GM18498 (cell line): ENCODE measurements around the gene CDC123.
A peak's percentile ranks its signal among the peaks of the same experiment; 100 is the strongest.
"Not testable (repeated sequence)": the region's sequence is repeated elsewhere in the genome, so short reads cannot be mapped to it uniquely, and the experiment has no call there.

Experiments used
- ATAC-seq: cut with Tn5 transposase; IDR thresholded peaks from one replicate; pipeline ENCODE4 v1.9.1; 2021; ENCODE audit warnings: mild to moderate bottlenecking, moderate library complexity; ENCODE audit not compliant: unreplicated experiment

The CDC123 gene, protein sequence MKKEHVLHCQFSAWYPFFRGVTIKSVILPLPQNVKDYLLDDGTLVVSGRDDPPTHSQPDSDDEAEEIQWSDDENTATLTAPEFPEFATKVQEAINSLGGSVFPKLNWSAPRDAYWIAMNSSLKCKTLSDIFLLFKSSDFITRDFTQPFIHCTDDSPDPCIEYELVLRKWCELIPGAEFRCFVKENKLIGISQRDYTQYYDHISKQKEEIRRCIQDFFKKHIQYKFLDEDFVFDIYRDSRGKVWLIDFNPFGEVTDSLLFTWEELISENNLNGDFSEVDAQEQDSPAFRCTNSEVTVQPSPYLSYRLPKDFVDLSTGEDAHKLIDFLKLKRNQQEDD

DNA sequence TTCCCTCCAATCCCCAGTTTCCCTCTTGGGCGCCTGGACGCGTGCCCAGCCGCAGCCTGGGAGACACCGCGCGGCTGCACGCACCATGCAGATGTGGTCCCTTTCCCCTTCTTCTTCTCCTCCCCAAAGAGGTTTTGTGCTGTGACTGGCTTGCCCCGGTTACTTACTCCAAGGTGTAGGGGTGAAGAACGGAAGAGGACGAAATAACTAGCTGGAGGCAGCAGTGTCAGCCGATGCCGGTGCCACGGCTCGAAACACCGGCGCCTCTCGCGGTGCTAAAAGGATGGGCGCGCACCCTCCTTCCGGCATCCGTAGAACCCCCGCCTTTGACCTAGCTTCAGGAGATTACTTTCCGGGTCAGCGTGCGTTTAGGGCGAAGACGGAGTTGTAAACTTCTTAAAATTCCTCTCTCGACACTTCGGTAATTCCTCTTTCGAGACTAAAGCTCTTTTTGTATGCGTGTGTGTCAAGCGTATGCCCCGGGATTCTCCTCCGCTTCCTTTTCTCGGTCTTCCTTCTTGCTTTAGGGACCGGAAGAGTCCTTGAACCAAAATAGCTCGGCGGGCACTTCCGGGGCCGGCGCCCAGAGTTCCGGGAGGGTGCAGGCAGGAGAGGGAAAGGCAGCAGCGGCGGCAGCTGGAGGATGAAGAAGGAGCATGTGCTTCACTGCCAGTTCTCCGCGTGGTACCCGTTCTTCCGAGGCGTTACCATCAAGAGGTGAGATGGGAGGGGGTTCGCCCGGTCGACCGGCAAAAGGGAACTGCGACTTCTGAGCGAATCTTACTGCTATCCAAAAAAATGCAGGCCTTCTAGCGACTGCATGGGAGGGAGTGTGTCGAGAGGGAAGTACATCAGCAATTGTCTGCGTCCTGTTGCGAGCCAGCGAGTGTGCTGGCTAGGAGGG is at the start of gene CDC123, which contains the start of gene NUDT5:
TSS of gene CDC123 (plus strand) at position 586 of the 904 bp plus-strand sequence. CDS start at position 644, 58 bp downstream.
TSS of gene NUDT5 (minus strand) at position 289 of the 904 bp plus-strand sequence. CDS start 9,600 bp downstream, outside the sequence.
- peak; percentile 92 for ATAC-seq

DNA sequence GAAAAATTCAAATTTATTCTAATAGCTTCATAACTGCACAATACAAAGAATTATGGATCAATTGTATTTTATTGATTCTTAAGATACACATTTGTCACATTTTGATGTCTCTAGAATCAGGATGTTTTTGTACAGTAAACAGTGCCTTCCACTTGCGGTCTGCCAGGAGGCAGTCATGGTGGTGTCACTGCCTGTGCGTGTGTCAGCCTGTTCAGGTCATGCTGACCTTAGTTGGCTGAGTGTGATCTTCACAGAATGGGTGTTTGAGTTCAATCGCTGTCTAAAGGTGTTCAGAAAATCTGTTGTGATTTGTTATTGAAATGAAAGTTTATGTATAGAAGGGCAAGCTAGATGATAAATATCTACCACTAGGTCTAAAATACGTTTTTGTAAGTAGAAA is 45.8 kb upstream of the CDC123 start:
- no peak for ATAC-seq

DNA sequence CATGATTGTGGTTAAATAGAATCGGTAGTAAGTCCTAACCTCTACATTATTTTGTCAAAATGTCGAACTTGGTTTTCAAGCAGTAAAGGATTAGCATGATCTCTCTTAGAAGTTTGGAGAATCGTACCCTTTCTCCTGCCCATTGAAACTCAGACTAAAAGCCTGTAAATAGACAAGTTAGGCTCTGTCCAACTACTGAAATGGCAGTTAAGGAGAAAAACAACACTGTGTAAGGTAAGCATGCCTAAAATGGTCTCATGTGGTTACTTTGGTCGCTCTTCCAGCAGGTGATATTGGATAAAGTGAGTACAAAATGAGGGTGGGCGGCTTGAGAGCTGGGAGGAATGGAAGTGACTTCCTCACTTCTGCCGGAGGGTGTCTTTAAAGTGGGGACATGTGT is 41.5 kb upstream of the CDC123 start:
- no peak for ATAC-seq

DNA sequence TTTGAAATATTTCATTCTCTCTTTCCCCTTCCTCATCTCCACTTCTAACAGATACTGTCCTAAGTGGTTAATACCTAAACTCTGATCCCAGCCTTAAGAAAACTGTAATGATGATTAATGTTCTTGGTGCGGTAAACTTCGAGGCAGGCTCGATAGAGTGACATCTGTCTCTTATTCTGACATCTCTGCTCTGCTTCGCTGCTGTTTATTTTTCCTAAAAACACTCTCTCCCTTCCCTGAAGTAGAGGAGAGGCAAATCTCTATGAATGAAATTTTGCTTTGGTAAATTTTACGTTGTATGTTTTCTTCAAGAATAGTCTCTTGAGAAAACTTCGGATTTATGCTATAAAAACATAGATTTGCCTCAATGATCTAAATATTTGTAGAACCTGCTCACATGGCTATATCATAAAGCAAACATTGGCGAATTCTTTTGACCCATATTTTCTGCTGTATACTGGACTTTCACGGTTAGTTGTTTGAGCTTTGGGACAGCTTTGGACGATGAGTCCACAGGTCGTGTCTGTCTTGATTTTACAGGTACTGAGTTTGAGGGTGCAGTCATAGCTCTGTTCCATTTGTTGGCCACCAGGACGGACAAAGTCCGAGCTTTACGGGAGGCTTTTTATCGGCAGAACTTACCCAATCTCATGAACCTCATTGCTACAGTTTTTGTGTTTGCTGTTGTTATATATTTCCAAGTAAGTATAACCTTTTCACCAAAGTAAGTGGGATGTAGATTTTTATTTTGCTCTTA is 39.4 kb upstream of the CDC123 start:
- no peak for ATAC-seq

DNA sequence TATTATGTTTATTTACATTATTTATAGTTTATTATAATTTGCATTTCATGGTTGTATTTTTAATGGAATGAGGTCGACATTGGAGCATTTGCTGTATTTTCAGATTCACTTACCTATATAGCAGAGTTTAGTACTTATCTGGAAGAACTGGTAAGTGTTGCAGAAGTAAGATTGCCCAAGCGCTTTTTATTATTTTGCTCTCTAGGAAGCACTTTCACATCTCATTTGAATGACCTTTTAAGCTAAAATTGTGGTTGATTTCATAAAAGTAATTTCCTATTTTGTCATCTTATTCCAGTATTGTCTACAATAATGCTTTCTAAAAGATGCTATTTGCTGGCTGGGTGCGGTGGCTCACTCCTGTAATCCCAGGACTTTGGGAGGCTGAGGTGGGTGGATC is 37.9 kb upstream of the CDC123 start:
- ATAC-seq: no peak

DNA sequence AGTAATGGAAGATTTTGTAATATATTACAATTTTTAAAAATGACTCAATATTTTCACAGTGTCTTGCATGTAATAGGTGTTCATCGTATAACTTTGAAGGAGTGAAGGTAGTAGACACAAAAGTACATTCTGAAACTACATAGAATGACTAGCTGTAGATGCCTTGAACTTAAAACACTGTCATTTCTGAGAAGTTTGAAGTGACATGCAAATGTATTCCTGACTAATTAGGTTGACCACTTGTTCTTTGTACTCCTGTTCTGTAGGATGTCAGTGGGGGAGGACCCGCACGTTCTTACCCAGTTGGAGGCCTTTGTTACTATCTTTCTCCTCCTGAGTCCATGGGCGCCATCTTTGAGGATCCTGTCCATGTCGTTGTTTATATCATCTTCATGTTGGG is 35.3 kb upstream of the CDC123 start:
- no peak for ATAC-seq

DNA sequence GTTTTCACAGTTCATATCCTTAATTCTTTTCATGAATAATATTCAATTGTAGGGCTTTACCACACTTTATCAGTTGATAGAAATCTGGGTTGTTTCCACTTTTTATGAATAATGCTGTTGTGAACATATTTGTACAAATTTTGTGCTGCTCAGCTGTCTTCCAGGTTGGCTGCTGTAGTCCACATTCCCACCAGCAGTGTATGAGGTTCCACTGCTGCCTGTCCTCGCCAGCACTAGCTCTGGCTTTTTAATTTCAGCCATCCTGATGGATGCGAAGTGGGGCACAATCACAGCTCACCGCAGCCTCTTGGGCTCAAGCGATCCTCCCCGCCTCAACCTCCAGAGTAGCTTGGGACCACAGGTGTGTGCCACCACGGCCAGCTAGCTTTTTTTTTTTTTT is 33.1 kb upstream of the CDC123 start:
- no peak for ATAC-seq

DNA sequence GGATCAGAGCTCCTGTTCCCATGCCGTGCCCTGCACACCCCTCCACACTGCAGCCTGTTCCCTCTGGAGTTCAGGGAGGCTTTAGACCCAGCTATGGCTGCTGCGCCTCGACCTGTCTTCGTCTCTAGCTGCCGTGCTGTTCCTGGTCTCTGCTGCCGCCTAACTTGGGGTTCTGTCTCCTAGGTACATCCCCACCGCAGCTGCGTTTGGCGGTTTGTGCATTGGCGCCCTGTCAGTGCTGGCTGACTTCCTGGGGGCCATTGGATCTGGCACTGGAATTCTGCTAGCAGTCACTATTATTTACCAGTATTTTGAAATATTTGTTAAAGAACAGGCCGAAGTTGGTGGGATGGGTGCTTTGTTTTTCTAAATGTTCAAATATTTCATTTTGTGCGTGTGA is 31.9 kb upstream of the CDC123 start:
- ATAC-seq: no peak

DNA sequence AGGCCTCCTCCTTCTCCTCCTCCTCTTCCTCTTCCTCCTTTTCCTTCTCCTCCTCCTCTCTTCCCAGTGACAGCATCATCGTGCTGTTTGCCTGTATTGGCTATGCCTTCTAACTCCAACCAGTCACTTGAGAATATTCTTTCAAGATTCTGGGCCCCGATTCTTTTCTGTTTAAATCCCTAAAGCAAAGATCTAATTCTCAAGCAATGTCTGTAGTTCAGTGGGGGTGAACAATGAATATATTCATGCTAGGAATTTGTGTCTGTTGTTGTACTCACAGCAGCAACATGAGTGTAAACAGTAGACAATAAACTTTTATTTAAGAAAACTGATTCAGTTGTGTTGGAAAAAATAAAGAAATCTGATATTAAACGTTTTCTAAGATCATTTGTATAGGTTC is 31.0 kb upstream of the CDC123 start:
- ATAC-seq: no peak

DNA sequence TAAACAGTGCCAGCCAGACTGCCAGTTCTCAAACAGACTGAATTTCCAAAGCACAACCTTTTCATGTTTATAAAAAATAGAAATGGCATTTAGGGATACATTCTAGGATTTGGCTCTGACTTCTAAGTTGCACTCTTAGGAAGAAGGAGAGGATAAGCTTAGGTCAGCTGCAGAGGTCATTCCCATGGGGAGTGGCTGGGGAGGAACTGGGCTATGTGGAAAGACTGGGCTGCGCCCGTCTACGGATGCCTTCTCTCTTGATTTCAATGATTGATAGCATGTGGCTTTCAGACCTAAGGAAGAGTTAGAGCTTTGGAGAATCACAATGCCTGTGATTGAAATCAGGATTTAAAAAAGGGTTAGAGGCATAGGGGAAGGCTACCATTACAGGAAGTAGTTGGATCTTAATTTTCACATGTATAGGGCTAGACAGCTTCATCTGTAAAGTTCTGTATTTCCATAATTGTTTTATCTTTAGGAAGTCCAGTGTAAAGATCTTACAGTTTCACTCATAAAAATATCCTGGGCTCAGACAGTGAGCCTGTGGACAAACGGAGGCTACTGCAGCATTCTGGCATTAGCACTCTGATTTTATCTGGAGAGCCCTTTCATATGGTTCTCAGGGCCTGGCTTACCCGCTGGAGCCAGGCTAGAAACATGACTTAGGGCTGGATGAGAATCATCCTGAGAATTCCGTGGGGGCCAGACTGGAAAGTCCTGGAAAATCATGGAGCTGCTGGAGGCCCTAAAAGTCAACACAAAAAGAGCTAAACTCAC is 29.8 kb upstream of the CDC123 start:
- no peak for ATAC-seq

DNA sequence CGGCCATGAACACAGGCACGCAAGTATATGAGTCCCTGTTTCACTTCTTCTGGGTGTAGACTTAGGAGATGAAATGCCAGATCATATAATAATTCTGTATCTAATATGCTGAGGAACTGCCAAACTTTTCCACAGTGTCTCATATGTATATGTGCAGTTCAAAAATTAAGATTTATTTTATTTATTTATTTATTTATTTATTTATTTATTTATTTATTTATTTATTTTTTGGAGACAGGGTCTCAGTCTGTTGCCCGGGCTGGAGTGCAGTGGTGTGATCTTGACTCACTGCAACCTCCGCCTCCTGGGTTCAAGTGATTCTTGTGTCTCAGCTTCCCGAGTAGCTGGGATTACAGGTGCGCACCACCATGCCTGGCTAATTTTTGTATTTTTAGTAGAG is 24.5 kb upstream of the CDC123 start:
- not testable (repeated sequence) for ATAC-seq

DNA sequence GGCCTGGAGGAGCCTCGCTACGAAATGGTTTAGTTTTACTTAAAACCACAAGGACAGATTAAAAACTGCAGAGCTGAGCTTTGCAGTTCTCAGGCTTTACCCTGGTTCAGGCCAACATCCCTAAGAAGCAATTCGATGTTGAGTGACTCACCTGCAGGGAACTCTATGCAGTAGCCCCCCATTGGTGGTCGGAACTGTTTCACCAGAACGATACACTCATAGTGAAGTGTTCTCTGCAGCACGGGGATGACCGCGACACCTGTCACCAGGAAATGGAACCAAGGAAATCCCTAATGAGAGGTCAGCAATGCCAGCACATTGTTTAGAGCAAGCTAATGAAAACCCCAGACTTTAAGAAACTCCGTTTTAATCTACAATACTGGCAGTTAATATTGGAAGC is 18.3 kb upstream of the CDC123 start:
- no peak for ATAC-seq

DNA sequence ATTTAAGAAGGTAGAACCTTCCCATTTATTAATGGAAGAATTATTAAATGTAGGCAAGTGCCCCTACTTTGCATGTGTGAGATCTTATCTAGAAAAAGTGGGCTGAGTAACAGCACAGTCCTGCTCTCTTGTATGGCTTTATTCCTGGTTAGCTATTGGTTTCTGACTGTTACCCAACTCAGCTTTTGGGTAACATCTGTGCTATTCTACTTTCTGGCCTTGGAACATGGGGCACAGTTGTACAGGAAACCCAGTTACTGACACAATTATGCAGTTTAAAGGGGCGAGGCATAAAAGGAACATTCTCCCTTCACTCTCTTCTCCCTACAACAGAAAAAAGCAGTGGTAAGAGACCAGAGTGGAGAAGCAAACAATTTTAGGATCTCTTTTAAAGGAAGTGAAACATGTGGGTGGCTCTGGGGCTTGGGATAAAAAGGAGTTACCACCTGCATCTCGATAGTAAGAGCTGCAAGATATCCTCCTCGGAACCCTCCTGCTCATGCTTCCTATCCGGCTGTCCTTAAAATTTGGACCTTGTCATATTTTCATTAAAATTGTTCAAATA is 16.3 kb upstream of the CDC123 start:
- ATAC-seq: no peak

DNA sequence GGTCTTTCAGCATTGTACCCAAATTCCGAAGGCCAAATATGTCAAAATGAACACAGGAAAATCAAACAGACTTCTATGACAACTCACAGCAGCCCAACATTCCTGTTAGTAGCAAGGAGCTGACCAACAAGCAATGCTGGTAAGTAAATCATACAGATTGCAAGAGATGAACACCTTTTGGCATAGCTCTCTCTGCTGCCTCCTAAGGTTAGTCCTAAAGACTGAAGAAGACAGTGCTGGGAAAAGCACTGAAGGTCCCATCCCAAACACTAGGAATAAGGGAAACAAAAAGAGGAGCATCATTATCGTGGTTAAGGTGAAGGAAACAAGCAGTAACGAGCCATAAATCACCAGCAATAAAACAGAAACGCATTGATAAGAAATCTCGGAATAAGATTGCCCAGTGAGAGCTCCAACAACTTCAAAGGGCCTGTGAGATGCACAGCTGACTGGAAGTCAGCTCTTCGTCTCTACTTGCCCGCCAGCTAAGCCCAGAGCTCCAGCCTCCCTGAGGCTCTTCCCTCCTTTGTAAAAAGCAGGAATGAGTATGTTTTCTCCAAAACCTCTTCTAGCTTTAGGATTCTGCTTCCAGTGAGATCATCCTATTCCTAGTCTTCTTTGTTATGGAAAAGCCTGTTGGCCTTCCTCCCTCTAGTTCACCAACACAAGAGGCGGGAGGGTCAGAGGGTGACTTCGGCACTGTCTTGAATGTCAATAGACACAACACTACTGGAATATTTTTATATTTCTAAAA is 15.6 kb upstream of the CDC123 start:
- no peak for ATAC-seq

DNA sequence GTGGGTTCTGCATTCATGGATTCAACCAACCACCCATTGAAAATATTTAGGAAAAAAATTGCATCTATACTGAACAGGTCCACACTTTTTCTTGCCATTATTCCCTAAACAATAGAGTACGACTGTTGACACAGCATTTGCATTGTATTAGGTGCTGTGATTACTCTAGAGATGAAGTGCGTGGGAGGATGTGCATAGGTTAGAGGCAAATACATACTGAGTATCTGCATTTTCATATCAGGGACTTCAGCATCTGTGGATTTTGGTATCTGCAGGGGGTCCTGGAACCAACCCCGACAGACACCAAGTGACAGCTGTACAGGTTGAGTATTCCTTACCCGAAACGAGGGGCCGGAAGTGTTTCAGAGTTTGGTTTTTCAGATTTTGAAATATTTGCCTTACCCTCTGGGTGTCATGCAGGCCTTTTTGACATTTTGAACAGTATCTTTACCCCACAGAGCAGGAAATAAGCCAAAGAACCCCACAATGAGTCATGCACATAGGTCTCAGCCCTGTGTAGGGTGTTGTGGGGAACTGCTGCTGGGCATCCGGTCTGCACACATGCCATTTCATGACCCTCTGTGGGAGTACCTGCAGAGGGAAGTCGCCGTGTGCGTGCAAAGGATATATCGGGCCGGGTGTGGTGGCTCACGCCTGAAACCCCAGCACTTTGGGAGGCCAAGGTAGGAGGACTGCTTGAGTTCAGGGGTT is 14.8 kb upstream of the CDC123 start:
- ATAC-seq: no peak

DNA sequence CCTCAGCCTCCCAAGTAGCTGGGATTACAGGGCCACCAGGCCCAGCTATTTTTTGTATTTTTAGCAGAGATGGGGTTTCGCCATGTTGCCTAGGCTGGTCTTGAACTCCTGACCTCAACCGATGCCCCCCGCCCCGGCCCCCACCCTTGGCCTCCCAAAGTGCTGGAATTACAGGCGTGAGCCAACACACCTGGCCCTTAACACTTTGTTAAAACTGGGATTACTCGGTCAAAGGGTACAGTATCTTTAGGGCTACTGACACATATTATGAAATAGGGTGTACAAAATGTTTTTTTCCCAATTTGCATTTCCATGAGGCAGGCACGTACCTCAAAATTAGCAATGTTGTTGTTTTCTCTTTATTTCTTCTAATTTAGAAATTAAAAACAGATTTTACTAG is 11.8 kb upstream of the CDC123 start:
- ATAC-seq: no peak

DNA sequence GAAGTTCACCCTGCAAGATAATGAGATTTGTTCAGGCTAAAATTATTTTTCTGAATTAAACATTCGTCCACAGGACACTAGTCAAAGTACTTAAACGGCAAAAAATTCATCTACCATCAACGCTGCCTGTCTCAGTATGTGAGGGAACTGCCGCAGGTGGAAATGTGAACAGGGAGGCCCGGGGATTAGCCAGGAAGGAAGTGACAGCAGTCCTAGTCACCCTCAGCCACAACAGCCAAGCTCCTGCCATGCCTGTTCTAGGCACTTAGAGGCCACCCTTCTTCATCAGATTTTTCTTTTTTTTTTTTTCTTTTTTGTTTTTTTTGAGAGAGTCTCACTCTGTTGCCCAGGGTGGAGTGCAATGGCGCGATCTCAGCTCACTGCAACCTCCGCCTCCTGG is 9.7 kb upstream of the CDC123 start:
- no peak for ATAC-seq

DNA sequence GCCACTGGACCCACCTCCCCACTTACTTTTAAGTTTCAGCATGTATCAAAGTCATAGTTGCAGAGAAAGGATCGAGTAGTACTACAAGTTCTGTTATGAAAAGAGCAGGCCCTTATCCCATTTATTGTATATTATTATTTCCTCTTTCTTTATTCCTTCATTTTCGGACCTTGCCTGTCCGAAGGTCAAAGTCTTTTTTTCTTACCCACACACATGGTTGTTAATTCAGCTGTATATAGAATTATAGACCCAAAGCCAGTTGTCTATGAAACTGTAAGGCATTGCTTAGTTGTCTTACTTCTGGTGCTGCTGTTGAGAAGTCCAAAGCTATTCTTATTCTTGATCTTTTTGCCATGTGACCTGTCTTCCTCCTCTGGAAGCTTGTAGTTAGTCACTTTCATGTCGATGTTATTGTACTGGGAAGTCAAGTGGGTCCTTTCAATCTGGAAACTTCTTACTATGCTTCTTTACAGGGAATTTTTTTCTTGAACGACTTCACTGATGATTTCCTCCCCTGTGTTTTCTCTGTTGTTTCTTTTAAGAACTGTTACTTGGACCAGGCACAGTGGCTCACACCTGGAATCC is 8.6 kb upstream of the CDC123 start:
- no peak for ATAC-seq
